HCT116 (cell line): Measurements from ENCODE around the gene PKN1. TPM values are rescaled to one million over a fixed set of nuclear protein-coding genes. Genes with fewer than 3 reads are reported as not detected.

Source experiments
- ATAC-seq: fragments of 200-7000 bp; cut with Tn5 transposase; 2 replicates; pipeline ENCODE4 v1.9.1; 2020; ENCODE audit warnings: mild to moderate bottlenecking, moderate library complexity
- BruUV-seq: library from RNA; stranded (reverse); fragments of 400-500 nt; replicated peaks from 2 replicates; lab custom pipeline; 2021; lab: Mats Ljungman, UMichigan
- CTCF ChIA-PET: fragments of 300-600 bp; sonication (Branson Sonifier 250); formaldehyde crosslinking; loops from one replicate; lab custom pipeline; 2021; ENCODE audit warnings: antibody characterized with exemption; lab: Charles Lee
- POLR2A ChIA-PET: fragments of 300-600, 350-600 bp; sonication (Branson Sonifier 250); formaldehyde crosslinking; loops from one replicate; lab custom pipeline; 2021; ENCODE audit warnings: antibody characterized with exemption; lab: Charles Lee
- RAD21 ChIA-PET, 2 experiments: fragments of 300-600 bp; sonication (Branson Sonifier 250); formaldehyde crosslinking; loops; one replicate each; lab custom pipeline; 2023; ENCODE audit warnings: low total read pairs in 2 of 2; ENCODE audit not compliant: uncharacterized antibody in 2 of 2, unreplicated experiment in 2 of 2, low non-redundant PET in 1 of 2; lab: Charles Lee
- DNase-seq: peaks from one replicate; pipeline ENCODE4 v3.0.0-alpha.2; 2010; ENCODE audit warnings: low read depth, low spot score
- H2AFZ ChIP-seq: fragments of 200-600 bp; shearing (Covaris generic), sonication (generic); 2 replicates; pipeline ENCODE4 v1.6.1; 2017; ENCODE audit warnings: low read depth, mixed run types, mixed read lengths, antibody characterized with exemption, low read length; ENCODE audit not compliant: poor library complexity, severe bottlenecking
- H3K27ac ChIP-seq: 2 replicates; pipeline ENCODE4 v1.5.1; 2012; ENCODE audit warnings: low read depth, low read length
- H3K27me3 ChIP-seq: fragments of 200-600 bp; sonication (generic); 2 replicates; pipeline ENCODE4 v1.6.1; 2016; ENCODE audit warnings: mixed run types, low read length, mixed read lengths; ENCODE audit not compliant: insufficient read depth
- H3K36me3 ChIP-seq, 2 experiments: fragments of 200-500 bp in 1 of 2; fragments of 200-600 bp in 1 of 2; sonication (Bioruptor generic) in 1 of 2; sonication (generic) in 1 of 2; 2 replicates each; pipeline versions ENCODE4 v1.5.1 to v1.6.1; 2014 to 2016; ENCODE audit warnings: low read length in 2 of 2, inconsistent platforms in 1 of 2, mixed read lengths in 1 of 2, mixed run types in 1 of 2; ENCODE audit not compliant: insufficient read depth in 2 of 2, control insufficient read depth in 1 of 2
- H3K4me1 ChIP-seq, 2 experiments: fragments of 200-600 bp in 1 of 2; sonication (generic) in 1 of 2; 2 replicates each; pipeline versions ENCODE4 v1.5.1 to v1.6.1; 2012 to 2017; ENCODE audit warnings: low read length in 2 of 2, inconsistent platforms in 1 of 2, mild to moderate bottlenecking in 1 of 2, mixed read lengths in 1 of 2, mixed run types in 1 of 2, moderate library complexity in 1 of 2; ENCODE audit not compliant: insufficient read depth in 2 of 2, control insufficient read depth in 1 of 2
- H3K4me2 ChIP-seq: fragments of 200-600 bp; sonication (generic); 2 replicates; pipeline ENCODE4 v1.6.1; 2017; ENCODE audit warnings: mixed run types, low read length, mixed read lengths
- H3K4me3 ChIP-seq, 2 experiments: fragments of 200-600 bp in 1 of 2; sonication (generic) in 1 of 2; replicated peaks in 1 of 2; 2 replicates each; pipeline ENCODE4 v1.5.1; 2011 to 2016; ENCODE audit warnings: low read length in 2 of 2, control low read depth in 1 of 2, low read depth in 1 of 2, mild to moderate bottlenecking in 1 of 2, mixed read lengths in 1 of 2, mixed run types in 1 of 2
- H3K79me2 ChIP-seq: fragments of 200-600 bp; sonication (generic); 2 replicates; pipeline ENCODE4 v1.6.1; 2017; ENCODE audit warnings: mild to moderate bottlenecking, mixed run types, low read length, moderate library complexity, mixed read lengths; ENCODE audit not compliant: insufficient read depth
- H3K9ac ChIP-seq: fragments of 200-600 bp; sonication (generic); 2 replicates; pipeline ENCODE4 v1.6.1; 2016; ENCODE audit warnings: low read length, mixed read lengths
- H3K9me2 ChIP-seq: fragments of 200-600 bp; sonication (generic), shearing (Covaris generic); 2 replicates; pipeline ENCODE4 v1.6.1; 2017; ENCODE audit warnings: mixed run types, mild to moderate bottlenecking, moderate library complexity; ENCODE audit not compliant: insufficient read depth
- H3K9me3 ChIP-seq, 2 experiments: fragments of 200-500 bp in 1 of 2; fragments of 200-600 bp in 1 of 2; sonication (Bioruptor generic) in 1 of 2; sonication (generic) in 1 of 2; 2 replicates each; pipeline ENCODE4 v1.6.1; 2014 to 2017; ENCODE audit warnings: low read length in 2 of 2, mixed read lengths in 2 of 2, inconsistent platforms in 1 of 2, low read depth in 1 of 2, mild to moderate bottlenecking in 1 of 2, mixed run types in 1 of 2, moderate library complexity in 1 of 2; ENCODE audit not compliant: control insufficient read depth in 1 of 2, insufficient read depth in 1 of 2
- H4K20me1 ChIP-seq: fragments of 200-600 bp; sonication (generic), shearing (Covaris generic); 2 replicates; pipeline ENCODE4 v1.6.1; 2017; ENCODE audit warnings: mixed run types, mild to moderate bottlenecking, moderate library complexity; ENCODE audit not compliant: insufficient read depth
- ATF3 ChIP-seq: IDR thresholded peaks from 2 replicates; pipeline ENCODE4 v1.6.1; 2012
- CBX3 ChIP-seq: IDR thresholded peaks from 2 replicates; pipeline ENCODE4 v1.6.1; 2012; ENCODE audit warnings: low read depth
- CEBPB ChIP-seq: IDR thresholded peaks from 2 replicates; pipeline ENCODE4 v1.6.1; 2012; ENCODE audit warnings: low read depth
- CTCF ChIP-seq, 3 experiments: fragments of 200-600 bp in 1 of 3; sonication (generic) in 1 of 3; IDR thresholded peaks in 2 of 3; conservative IDR thresholded peaks in 1 of 3; 2 replicates each; pipeline ENCODE4 v1.5.1; 2012 to 2017; ENCODE audit warnings: low read depth in 2 of 3, low read length in 2 of 3, antibody characterized with exemption in 1 of 3, borderline replicate concordance in 1 of 3, control low read depth in 1 of 3, mild to moderate bottlenecking in 1 of 3, mixed read lengths in 1 of 3, mixed run types in 1 of 3, moderate library complexity in 1 of 3; ENCODE audit not compliant: insufficient read depth in 1 of 3
- EGR1 ChIP-seq: IDR thresholded peaks from 2 replicates; pipeline ENCODE4 v1.6.1; 2012; ENCODE audit warnings: low read depth
- ELF1 ChIP-seq: IDR thresholded peaks from 2 replicates; pipeline ENCODE4 v1.6.1; 2012; ENCODE audit warnings: low read depth, borderline replicate concordance
- EZH2 ChIP-seq: fragments of 200-600 bp; sonication (generic); IDR thresholded peaks from 2 replicates; pipeline ENCODE4 v1.6.1; 2017; ENCODE audit warnings: antibody characterized with exemption, mixed run types
- EZH2phosphoT487 ChIP-seq: fragments of 200-600 bp; IDR thresholded peaks from 2 replicates; pipeline ENCODE4 v1.6.1; 2018; ENCODE audit warnings: antibody characterized with exemption, borderline replicate concordance
- FOSL1 ChIP-seq: IDR thresholded peaks from 2 replicates; pipeline ENCODE4 v1.6.1; 2012; ENCODE audit warnings: low read depth
- JUND ChIP-seq: IDR thresholded peaks from 2 replicates; pipeline ENCODE4 v1.6.1; 2012
- MAX ChIP-seq: IDR thresholded peaks from 2 replicates; pipeline ENCODE4 v1.6.1; 2012
- POLR2A ChIP-seq: IDR thresholded peaks from 2 replicates; pipeline ENCODE4 v1.7.0; 2011; ENCODE audit warnings: borderline replicate concordance; ENCODE audit not compliant: insufficient read depth, insufficient read length; ENCODE audit errors: extremely low read depth
- RAD21 ChIP-seq: IDR thresholded peaks from 2 replicates; pipeline ENCODE4 v1.6.1; 2012; ENCODE audit warnings: low read depth, mild to moderate bottlenecking
- REST ChIP-seq: IDR thresholded peaks from 2 replicates; pipeline ENCODE4 v1.6.1; 2012; ENCODE audit warnings: low read depth
- SIN3A ChIP-seq: IDR thresholded peaks from 2 replicates; pipeline ENCODE4 v1.6.1; 2012; ENCODE audit warnings: low read depth
- SP1 ChIP-seq: IDR thresholded peaks from 2 replicates; pipeline ENCODE4 v1.6.1; 2012; ENCODE audit warnings: low read depth
- SRF ChIP-seq: IDR thresholded peaks from 2 replicates; pipeline ENCODE4 v1.6.1; 2012; ENCODE audit warnings: low read depth
- TCF7L2 ChIP-seq: IDR thresholded peaks from 2 replicates; pipeline ENCODE4 v1.7.0; 2011; ENCODE audit warnings: borderline replicate concordance, inconsistent platforms; ENCODE audit not compliant: insufficient read depth, insufficient read length; ENCODE audit errors: extremely low read depth
- YY1 ChIP-seq: IDR thresholded peaks from 2 replicates; pipeline ENCODE4 v1.6.1; 2011; ENCODE audit warnings: low read length, low read depth, moderate library complexity, mild to moderate bottlenecking; ENCODE audit not compliant: insufficient replicate concordance; ENCODE audit errors: extremely low read depth
- ZFX ChIP-seq: fragments of 450-650 bp; IDR thresholded peaks from 2 replicates; pipeline ENCODE4 v1.6.1; 2017
- ZNF274 ChIP-seq: fragments of 200-500 bp; sonication (Bioruptor generic); IDR thresholded peaks from 2 replicates; pipeline ENCODE4 v1.6.1; 2014; ENCODE audit warnings: mild to moderate bottlenecking, low read depth, low read length, inconsistent platforms
- intact Hi-C: fragments of 100-400 bp; cut with micrococcal nuclease; formaldehyde crosslinking; loops from 2 replicates; pipeline ENCODE4 v1.10.0; 2022
- total RNA-seq: library from RNA; stranded (reverse); gene quantifications from one replicate; pipeline ENCODE4 v1.2.1, GENCODE V29; 2021; ENCODE audit not compliant: unreplicated experiment

The PKN1 gene
- total RNA-seq, 1 experiment from 2014 or later = 248 TPM

- TF ChIP-seq MAX = no peak
- TF ChIP-seq ZNF274 = no peak
- TF ChIP-seq SRF = no peak
- no peak for TF ChIP-seq TCF7L2
- no peak for TF ChIP-seq CBX3
These were observed 26.6 kb downstream of the PKN1 start (continued) for GRCh38 chr19:14459703-14460102.

GRCh38 chr19:14460935-14461334 lies 27.8 kb downstream of the PKN1 start:
- CTCF ChIA-PET = no interaction called here

More at GRCh38 chr19:14460935-14461334, 27.8 kb downstream of the PKN1 start:
- Histone ChIP-seq H3K9ac (no peak overlapping the region), H3K4me2 (no peak overlapping the region), H3K9me3 (no peaks in the 10 kb centered on the region), H2AFZ (no peak overlapping the region), H3K4me1 (no peaks in the 10 kb centered on the region), H3K79me2 (no peaks in the 10 kb centered on the region), H3K27ac (no peak overlapping the region), H3K9me2 (no peaks in the 10 kb centered on the region), H3K36me3 (peaks cover 17 to 18% of the 10 kb centered on the region in 2 experiments), H3K4me3 (no peak overlapping the region), H3K27me3 (no peaks in the 10 kb centered on the region), H4K20me1 (no peaks in the 10 kb centered on the region)
- DNase-seq (no peak), ATAC-seq (no peak)
- no peak for TF ChIP-seq EZH2phosphoT487
- TF ChIP-seq ZNF274 = no peak
- TF ChIP-seq ATF3 = no peak
- TF ChIP-seq POLR2A = no peak
- TF ChIP-seq ZFX = no peak
- TF ChIP-seq EZH2 = no peak
- TF ChIP-seq SIN3A = no peak
- TF ChIP-seq YY1 = no peak
- no peak for TF ChIP-seq ELF1
- TF ChIP-seq CTCF (IDR thresholded peaks at IDR 0.05 in 2 of 3, conservative IDR thresholded peaks at IDR 0.05 in 1 of 3; ENCODE audit: borderline replicate concordance in 1 of 3, insufficient read depth in 1 of 3, low read depth in 2 of 3, low read length in 2 of 3) = no peak
- no peak for TF ChIP-seq TCF7L2
- TF ChIP-seq JUND = no peak
- TF ChIP-seq CEBPB = no peak
- TF ChIP-seq RAD21 = no peak
- no peak for TF ChIP-seq REST
- TF ChIP-seq EGR1 = no peak
- no peak for TF ChIP-seq SP1
- no peak for TF ChIP-seq FOSL1
- TF ChIP-seq MAX = no peak
- POLR2A ChIA-PET = no interaction called here
- BruUV-seq = no TSS peak
- intact Hi-C loops = no loop called here
- RAD21 ChIA-PET = no interaction called here
